Measurements from ENCODE around the gene UBE2D3. TPM values are rescaled to one million over a fixed set of nuclear protein-coding genes. Genes with fewer than 3 reads are reported as not detected.

UBE2D3 gene
- total RNA-seq, 1 donor from 2014 or later = 289 TPM

- ATAC-seq (no peak), DNase-seq (no peak)
- Histone ChIP-seq H3K36me3 (no peaks in the 10 kb centered on the region), H3K27me3 (ENCODE audit: low read depth) (no peaks in the 10 kb centered on the region), H3K4me1 (peaks cover 24% of the 10 kb centered on the region), H3K27ac (peak overlapping the region; percentile 100), H3K9me3 (no peaks in the 10 kb centered on the region), H3K4me3 (peak overlapping the region; percentile 75)
- TF ChIP-seq CTCF (IDR thresholded peaks at IDR 0.05) = no peak
- intact Hi-C loops (cut with DNase I) = no loop called here
These were observed 1.1 kb upstream of the UBE2D3 start for GRCh38 chr4:102828497-102828808.

DNA sequence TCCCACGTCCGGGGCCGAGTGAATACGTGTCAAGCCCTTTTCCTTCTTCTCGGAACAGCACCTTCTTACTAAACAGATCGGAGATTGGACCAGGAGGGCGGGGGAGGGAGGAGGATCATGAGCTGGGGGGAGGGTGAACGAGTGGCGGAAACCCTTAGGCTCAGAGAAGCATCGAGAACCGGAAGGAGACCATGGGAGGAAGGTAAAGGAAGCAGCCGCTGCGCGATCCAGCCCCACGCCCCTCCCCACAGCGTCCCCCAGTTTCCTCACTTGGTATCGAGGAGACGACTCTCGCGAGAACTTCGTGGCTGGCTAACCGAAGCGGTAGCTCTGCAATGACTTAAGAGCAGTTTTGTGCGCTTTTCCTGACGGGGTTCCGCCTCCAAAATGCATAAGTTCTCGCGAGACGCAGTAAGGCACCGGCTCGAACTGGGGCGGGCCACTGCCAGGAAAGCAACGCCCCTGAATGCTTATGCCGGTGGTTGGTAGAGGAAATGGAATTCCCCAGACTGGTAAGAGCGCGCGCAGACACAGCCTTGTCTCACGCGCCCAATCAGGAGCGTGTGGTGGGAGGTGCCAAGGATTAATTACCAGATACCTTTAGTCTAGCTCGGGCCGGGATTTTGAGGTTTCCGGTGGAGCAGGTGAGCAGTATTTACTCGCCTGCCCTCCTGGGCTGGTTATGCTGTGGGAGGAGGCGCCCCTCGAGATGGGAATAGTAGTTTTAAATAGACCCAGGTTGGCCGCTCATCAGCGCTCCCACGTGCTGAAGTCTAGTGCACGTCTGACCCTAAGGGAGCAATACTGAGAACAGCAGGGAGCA is 534 bp upstream of the UBE2D3 start:
- intact Hi-C loops (cut with DNase I) = no loop called here
- TF ChIP-seq CTCF (IDR thresholded peaks at IDR 0.05) = no peak
- no peaks in the 10 kb centered on the region for H3K9me3 ChIP-seq
- peak overlapping the region; percentile 75 for H3K4me3 ChIP-seq
- H3K27ac ChIP-seq = peak overlapping the region; percentile 100
- DNase-seq = peak; percentile 100
- H3K27me3 ChIP-seq (ENCODE audit: low read depth) = no peaks in the 10 kb centered on the region
- peak; percentile 86 to 92 for ATAC-seq
- peaks cover 30% of the 10 kb centered on the region for H3K4me1 ChIP-seq
- H3K36me3 ChIP-seq = no peaks in the 10 kb centered on the region

- Histone ChIP-seq H3K4me1 (peaks cover 46% of the 10 kb centered on the region), H3K36me3 (peaks cover 8% of the 10 kb centered on the region), H3K9me3 (no peaks in the 10 kb centered on the region), H3K27me3 (ENCODE audit: low read depth) (no peaks in the 10 kb centered on the region), H3K4me3 (peak overlapping the region; percentile 75), H3K27ac (peak overlapping the region; percentile 100)
- no peak for TF ChIP-seq CTCF (IDR thresholded peaks at IDR 0.05)
- no peak for DNase-seq
- intact Hi-C loops (cut with DNase I) = no loop called here
- ATAC-seq = no peak
These were observed 1.1 kb downstream of the UBE2D3 start for GRCh38 chr4:102826105-102826889.

GRCh38 chr4:102825261-102826091 is 1.9 kb downstream of the UBE2D3 start:
- Histone ChIP-seq H3K27me3 (ENCODE audit: low read depth) (no peaks in the 10 kb centered on the region), H3K27ac (peak overlapping the region; percentile 100), H3K4me3 (peak overlapping the region; percentile 75), H3K36me3 (peaks cover 8% of the 10 kb centered on the region), H3K4me1 (peaks cover 54% of the 10 kb centered on the region), H3K9me3 (no peaks in the 10 kb centered on the region)
- intact Hi-C loops (cut with DNase I) = no loop called here
- no peak for TF ChIP-seq CTCF (IDR thresholded peaks at IDR 0.05)
- no peak for ATAC-seq
- DNase-seq = no peak

DNA sequence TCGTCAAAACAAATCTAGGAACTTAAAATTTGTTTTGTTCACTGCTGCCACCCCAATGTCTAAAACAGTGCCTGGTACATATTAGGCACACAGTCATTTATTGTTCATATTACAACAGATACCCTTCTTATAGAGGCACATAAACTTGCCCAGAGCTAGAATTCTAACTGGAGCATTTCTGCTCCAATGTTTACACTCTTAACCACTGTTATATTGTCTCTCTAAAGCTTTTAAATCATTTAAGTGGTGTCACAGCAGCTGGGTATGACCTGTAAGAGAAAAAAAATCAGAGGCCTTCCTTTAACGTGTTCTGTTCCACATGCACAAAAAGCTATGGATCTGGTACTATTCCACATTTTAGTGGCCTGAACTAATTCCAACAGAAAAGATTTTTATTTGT is 3.0 kb downstream of the UBE2D3 start:
- DNase-seq (no peak), ATAC-seq (no peak)
- Histone ChIP-seq H3K9me3 (no peaks in the 10 kb centered on the region), H3K27ac (peak overlapping the region; percentile 100), H3K4me3 (peak overlapping the region; percentile 75), H3K27me3 (ENCODE audit: low read depth) (no peaks in the 10 kb centered on the region), H3K4me1 (peaks cover 62% of the 10 kb centered on the region), H3K36me3 (peaks cover 10% of the 10 kb centered on the region)
- intact Hi-C loops (cut with DNase I) = no loop called here
- TF ChIP-seq CTCF (IDR thresholded peaks at IDR 0.05) = no peak
